Prostate gland (tissue), 2 donors: ENCODE data around the gene TLL1. TPM values are rescaled to one million over a fixed set of nuclear protein-coding genes. Genes with fewer than 3 reads are reported as not detected.

Source experiments
- DNase-seq: peaks from one replicate; pipeline ENCODE4 v3.0.0-alpha.2; 2019; ENCODE audit warnings: low spot score
- H3K27ac ChIP-seq, 2 donors: fragments of 200-600 bp; sonication (generic); 2 replicates each; pipeline ENCODE4 v1.5.1; 2017 to 2019
- H3K27me3 ChIP-seq: fragments of 200-600 bp; sonication (generic); replicated peaks from 2 replicates; pipeline ENCODE4 v1.5.1; 2019; ENCODE audit not compliant: insufficient read depth
- H3K36me3 ChIP-seq, 2 donors: fragments of 200-600 bp; sonication (generic); 1 replicate in 1 of 2; 2 replicates in 1 of 2; pipeline versions ENCODE4 v1.5.1 to v1.8.1; 2017 to 2019
- H3K4me1 ChIP-seq: fragments of 200-600 bp; sonication (generic); replicated peaks from 2 replicates; pipeline ENCODE4 v1.5.1; 2019
- H3K4me3 ChIP-seq, 2 donors: fragments of 200-600 bp; sonication (generic); 2 replicates each; pipeline ENCODE4 v1.5.1; 2017 to 2019
- H3K9me3 ChIP-seq: fragments of 200-600 bp; sonication (generic); 2 replicates; pipeline ENCODE4 v1.5.1; 2017
- CTCF ChIP-seq, 4 experiments: fragments of 200-600 bp in 2 of 4; fragments of 450-650 bp in 2 of 4; sonication (generic) in 2 of 4; IDR thresholded peaks; 1 replicate in 3 of 4; 2 replicates in 1 of 4; pipeline ENCODE4 v1.5.1; 2016 to 2019; ENCODE audit warnings: antibody characterized with exemption in 4 of 4, mild to moderate bottlenecking in 2 of 4, moderate library complexity in 2 of 4
- POLR2A ChIP-seq: fragments of 450-650 bp; IDR thresholded peaks from one replicate; pipeline ENCODE4 v1.6.1; 2016; ENCODE audit warnings: antibody characterized with exemption, mild to moderate bottlenecking
- POLR2AphosphoS5 ChIP-seq: sonication (generic); formaldehyde crosslinking; IDR thresholded peaks from one replicate; pipeline ENCODE4 v1.6.1; 2017; ENCODE audit warnings: antibody characterized with exemption
- WGBS: methylation state at CpG from one replicate; pipeline ENCODE4 v1.1.5; 2018; 5-methylcytosine and 5-hydroxymethylcytosine counted together
- intact Hi-C: fragments of 100-400 bp; cut with DNase I; formaldehyde crosslinking; loops from one replicate; pipeline ENCODE4 v1.14.2; 2022
- total RNA-seq, 2 donors: library from RNA; depleted of rRNA; stranded (reverse); fragments of >200 nt; gene quantifications; one replicate each; pipeline ENCODE4 v1.1.0, GENCODE V29; 2016

The TLL1 gene
- total RNA-seq, 2 donors from 2014 or later: 1.5 to 4.1 TPM

- Histone ChIP-seq H3K36me3 (no peaks in the 10 kb centered on the region), H3K4me3 (no peak overlapping the region), H3K4me1 (no peaks in the 10 kb centered on the region), H3K9me3 (no peaks in the 10 kb centered on the region), H3K27ac (no peak overlapping the region), H3K27me3 (no peaks in the 10 kb centered on the region)
- intact Hi-C loops: no loop called here
- DNase-seq: no peak
- 96% methylated on average over 2 of the region's 2 CpGs for whole genome bisulfite sequencing
- TF ChIP-seq POLR2A (no peak), POLR2AphosphoS5 (no peak), CTCF (IDR thresholded peaks at IDR 0.05) (no peak)
These were observed 192.3 kb downstream of the TLL1 start for GRCh38 chr4:166065324-166065723.

GRCh38 chr4:166066936-166067335 lies 193.9 kb downstream of the TLL1 start:
- DNase-seq: no peak
- intact Hi-C loops: no loop called here
- Histone ChIP-seq H3K4me3 (no peak overlapping the region), H3K27me3 (no peaks in the 10 kb centered on the region), H3K4me1 (no peaks in the 10 kb centered on the region), H3K27ac (no peak overlapping the region), H3K9me3 (no peaks in the 10 kb centered on the region), H3K36me3 (no peaks in the 10 kb centered on the region)
- no peak for TF ChIP-seq POLR2AphosphoS5
- no peak for TF ChIP-seq CTCF (IDR thresholded peaks at IDR 0.05)
- no peak for TF ChIP-seq POLR2A
- WGBS: 100% methylated on average over 1 of the region's 1 CpG

GRCh38 chr4:166067915-166068314 lies 194.9 kb downstream of the TLL1 start:
- Histone ChIP-seq H3K36me3 (no peaks in the 10 kb centered on the region), H3K27me3 (no peaks in the 10 kb centered on the region), H3K4me3 (no peak overlapping the region), H3K9me3 (no peaks in the 10 kb centered on the region), H3K4me1 (no peaks in the 10 kb centered on the region), H3K27ac (no peak overlapping the region)
- 94% methylated on average over 1 of the region's 1 CpG for WGBS
- TF ChIP-seq POLR2A: no peak
- no peak for DNase-seq
- intact Hi-C loops: no loop called here

GRCh38 chr4:166073783-166074182 lies 200.7 kb downstream of the TLL1 start:
- 87% methylated on average over 6 of the region's 6 CpGs for WGBS
- H3K27ac ChIP-seq: no peak overlapping the region
- no peaks in the 10 kb centered on the region for H3K9me3 ChIP-seq
- H3K36me3 ChIP-seq: no peaks in the 10 kb centered on the region
- intact Hi-C loops: no loop called here
- H3K27me3 ChIP-seq: no peaks in the 10 kb centered on the region
- no peak for DNase-seq
- no peak overlapping the region for H3K4me3 ChIP-seq
- TF ChIP-seq POLR2A (no peak), POLR2AphosphoS5 (no peak), CTCF (IDR thresholded peaks at IDR 0.05) (no peak)
- H3K4me1 ChIP-seq: no peaks in the 10 kb centered on the region

GRCh38 chr4:166075599-166075998 lies 202.6 kb downstream of the TLL1 start:
- intact Hi-C loops: no loop called here
- Histone ChIP-seq H3K36me3 (no peaks in the 10 kb centered on the region), H3K4me1 (no peaks in the 10 kb centered on the region), H3K4me3 (no peak overlapping the region), H3K27me3 (no peaks in the 10 kb centered on the region), H3K9me3 (no peaks in the 10 kb centered on the region), H3K27ac (no peak overlapping the region)
- no peak for DNase-seq
- TF ChIP-seq POLR2AphosphoS5 (no peak), POLR2A (no peak), CTCF (IDR thresholded peaks at IDR 0.05) (no peak)
- WGBS: 23% methylated on average over 1 of the region's 1 CpG
